MG63 (cell line): Measurements from ENCODE around the gene RCSD1. TPM values are rescaled to one million over a fixed set of nuclear protein-coding genes. Genes with fewer than 3 reads are reported as not detected.
"Not testable (repeated sequence)": the region's sequence is repeated elsewhere in the genome, so short reads cannot be mapped to it uniquely, and the experiment has no call there.

Source experiments
- DNase-seq: peaks from one replicate; pipeline ENCODE4 v3.0.0-alpha.2; 2020
- H3K27me3 ChIP-seq: fragments of 250-450 bp; sonication (Bioruptor Pico); 2 replicates; pipeline ENCODE4 v1.5.1; 2020; ENCODE audit warnings: mild to moderate bottlenecking, moderate library complexity
- H3K36me3 ChIP-seq: fragments of 250-450 bp; sonication (Bioruptor Pico); 2 replicates; pipeline ENCODE4 v1.5.1; 2020; ENCODE audit warnings: mild to moderate bottlenecking, moderate library complexity
- H3K4me3 ChIP-seq: fragments of 250-450 bp; sonication (Bioruptor Pico); 2 replicates; pipeline ENCODE4 v1.5.1; 2020; ENCODE audit warnings: mild to moderate bottlenecking, moderate library complexity
- H3K9me3 ChIP-seq: fragments of 250-450 bp; sonication (Bioruptor Pico); 2 replicates; pipeline ENCODE4 v1.5.1; 2020; ENCODE audit warnings: mild to moderate bottlenecking, moderate library complexity
- total RNA-seq: library from RNA; depleted of rRNA; stranded (reverse); fragments of >200 nt; shearing (Covaris generic); gene quantifications from 2 replicates; pipeline ENCODE4 v1.2.3, GENCODE V29; 2014; ENCODE audit warnings: low replicate concordance

RCSD1 gene
- total RNA-seq, 1 experiment from 2014 or later, result not detected

GRCh38 chr1:167613984-167614383 lies 16.0 kb upstream of the RCSD1 start:
- not testable (repeated sequence) for H3K36me3 ChIP-seq, H3K27me3 ChIP-seq, DNase-seq, H3K4me3 ChIP-seq
- H3K9me3 ChIP-seq, result peaks cover 13% of the 10 kb centered on the region

GRCh38 chr1:167614851-167615250 lies 15.2 kb upstream of the RCSD1 start:
- no peak for DNase-seq
- no peak overlapping the region for H3K4me3 ChIP-seq

GRCh38 chr1:167616521-167616920 lies 13.5 kb upstream of the RCSD1 start:
- Histone ChIP-seq H3K4me3 (no peak overlapping the region), H3K27me3 (no peaks in the 10 kb centered on the region), H3K36me3 (no peaks in the 10 kb centered on the region), H3K9me3 (peaks cover 13% of the 10 kb centered on the region)
- DNase-seq, result no peak

More at GRCh38 chr1:167614851-167615250, 15.2 kb upstream of the RCSD1 start:
- no peaks in the 10 kb centered on the region for H3K36me3 ChIP-seq
- no peaks in the 10 kb centered on the region for H3K27me3 ChIP-seq
- peaks cover 13% of the 10 kb centered on the region for H3K9me3 ChIP-seq

- DNase-seq, result no peak
- peaks cover 13% of the 10 kb centered on the region for H3K9me3 ChIP-seq
- no peaks in the 10 kb centered on the region for H3K27me3 ChIP-seq
- no peaks in the 10 kb centered on the region for H3K36me3 ChIP-seq
- no peak overlapping the region for H3K4me3 ChIP-seq
Measured at GRCh38 chr1:167617153-167618147, 12.6 kb upstream of the RCSD1 start.

GRCh38 chr1:167618366-167618765 lies 11.7 kb upstream of the RCSD1 start:
- Histone ChIP-seq H3K27me3 (no peaks in the 10 kb centered on the region), H3K9me3 (peaks cover 13% of the 10 kb centered on the region), H3K36me3 (no peaks in the 10 kb centered on the region), H3K4me3 (no peak overlapping the region)
- DNase-seq, result no peak

- no peak overlapping the region for H3K4me3 ChIP-seq
- no peaks in the 10 kb centered on the region for H3K27me3 ChIP-seq
- no peak for DNase-seq
- peaks cover 13% of the 10 kb centered on the region for H3K9me3 ChIP-seq
- no peaks in the 10 kb centered on the region for H3K36me3 ChIP-seq
Measured at GRCh38 chr1:167618789-167619188, 11.2 kb upstream of the RCSD1 start.

- Histone ChIP-seq H3K27me3 (no peaks in the 10 kb centered on the region), H3K36me3 (no peaks in the 10 kb centered on the region), H3K4me3 (no peak overlapping the region), H3K9me3 (peaks cover 6% of the 10 kb centered on the region)
- no peak for DNase-seq
Measured at GRCh38 chr1:167620002-167620401, 10.0 kb upstream of the RCSD1 start.

GRCh38 chr1:167621780-167622313 lies 8.2 kb upstream of the RCSD1 start:
- Histone ChIP-seq H3K9me3 (no peaks in the 10 kb centered on the region), H3K27me3 (no peaks in the 10 kb centered on the region), H3K36me3 (no peaks in the 10 kb centered on the region), H3K4me3 (no peak overlapping the region)
- no peak for DNase-seq

- H3K27me3 ChIP-seq, result no peaks in the 10 kb centered on the region
- H3K9me3 ChIP-seq, result no peaks in the 10 kb centered on the region
- no peaks in the 10 kb centered on the region for H3K36me3 ChIP-seq
- no peak overlapping the region for H3K4me3 ChIP-seq
- DNase-seq, result no peak
Measured at GRCh38 chr1:167623951-167624350, 6.1 kb upstream of the RCSD1 start.

GRCh38 chr1:167625040-167625823 lies 4.8 kb upstream of the RCSD1 start:
- H3K9me3 ChIP-seq, result no peaks in the 10 kb centered on the region
- no peak for DNase-seq
- no peaks in the 10 kb centered on the region for H3K27me3 ChIP-seq
- no peaks in the 10 kb centered on the region for H3K36me3 ChIP-seq
- H3K4me3 ChIP-seq, result no peak overlapping the region

- no peak for DNase-seq
- H3K36me3 ChIP-seq, result no peaks in the 10 kb centered on the region
Measured at GRCh38 chr1:167627615-167627864, 2.5 kb upstream of the RCSD1 start.

GRCh38 chr1:167627865-167628641 lies 2.0 kb upstream of the RCSD1 start:
- no peaks in the 10 kb centered on the region for H3K36me3 ChIP-seq
- no peak for DNase-seq

More at GRCh38 chr1:167627615-167627864, 2.5 kb upstream of the RCSD1 start:
- Histone ChIP-seq H3K9me3 (no peaks in the 10 kb centered on the region), H3K4me3 (no peak overlapping the region), H3K27me3 (no peaks in the 10 kb centered on the region)

GRCh38 chr1:167628741-167629515 lies 1.1 kb upstream of the RCSD1 start:
- Histone ChIP-seq H3K36me3 (no peaks in the 10 kb centered on the region), H3K4me3 (no peak overlapping the region), H3K9me3 (no peaks in the 10 kb centered on the region), H3K27me3 (no peaks in the 10 kb centered on the region)
- no peak for DNase-seq

More at GRCh38 chr1:167627865-167628641, 2.0 kb upstream of the RCSD1 start:
- Histone ChIP-seq H3K27me3 (no peaks in the 10 kb centered on the region), H3K4me3 (no peak overlapping the region), H3K9me3 (no peaks in the 10 kb centered on the region)

- DNase-seq, result no peak
- no peaks in the 10 kb centered on the region for H3K9me3 ChIP-seq
- H3K36me3 ChIP-seq, result no peaks in the 10 kb centered on the region
- peak overlapping the region; percentile 42 for H3K4me3 ChIP-seq
- H3K27me3 ChIP-seq, result no peaks in the 10 kb centered on the region
Measured at GRCh38 chr1:167630568-167631385, 745 bp downstream of the RCSD1 start.

- Histone ChIP-seq H3K4me3 (no peak overlapping the region), H3K36me3 (no peaks in the 10 kb centered on the region), H3K27me3 (no peaks in the 10 kb centered on the region), H3K9me3 (no peaks in the 10 kb centered on the region)
- DNase-seq, result no peak
Measured at GRCh38 chr1:167631386-167631935, 1.4 kb downstream of the RCSD1 start.
